AG04449 (cell line): ENCODE results near the gene VSIG2.
A peak's percentile ranks its signal among the peaks of the same experiment; 100 is the strongest.

Experiments used
- CTCF ChIA-PET: fragments of 350-600 bp; formaldehyde crosslinking; extraction: SDS; loops from one replicate; lab custom pipeline; 2021; ENCODE audit warnings: antibody characterized with exemption; lab: Yijun Ruan, JAX
- POLR2A ChIA-PET: fragments of 400-600, 350-600 bp; formaldehyde crosslinking; extraction: SDS; loops from one replicate; lab custom pipeline; 2020; ENCODE audit warnings: antibody characterized with exemption, inconsistent platforms; lab: Yijun Ruan, JAX
- DNase-seq: peaks from one replicate; pipeline ENCODE4 v3.0.0-alpha.2; 2010; ENCODE audit warnings: low read depth, low spot score
- H3K4me3 ChIP-seq: 2 replicates; pipeline ENCODE4 v1.5.1; 2011; ENCODE audit warnings: low read depth, mild to moderate bottlenecking, control low read depth, low read length
- CTCF ChIP-seq: IDR thresholded peaks from one replicate; pipeline ENCODE4 v1.5.1; 2011; ENCODE audit warnings: mild to moderate bottlenecking, moderate library complexity, low read length, control low read depth, inconsistent platforms; ENCODE audit not compliant: insufficient read depth; ENCODE audit errors: missing control alignments

VSIG2 gene

GRCh38 chr11:124724979-124725718 is 26.9 kb downstream of the VSIG2 start:
- TF ChIP-seq CTCF, result no peak
- H3K4me3 ChIP-seq, result no peak overlapping the region
- ChIA-PET POLR2A (no interaction called here), CTCF (interaction anchor here (1.0 to 2.2 kb wide), 6 partner anchors 9 to 56 kb away, joined by 3 to 5 read pairs (median 3); partner anchors contain the start of gene NRGN)
- no peak for DNase-seq

- no peak overlapping the region for H3K4me3 ChIP-seq
- TF ChIP-seq CTCF, result no peak
- POLR2A ChIA-PET, result no interaction called here
- CTCF ChIA-PET, result no interaction called here
- DNase-seq, result no peak
Measured at GRCh38 chr11:124722176-124722575, 29.9 kb downstream of the VSIG2 start.

GRCh38 chr11:124719534-124719933 is 32.5 kb downstream of the VSIG2 start:
- H3K4me3 ChIP-seq, result no peak overlapping the region
- ChIA-PET CTCF (interaction anchor here (1.1 to 1.4 kb wide), 2 partner anchors 44 to 117 kb away, joined by 3 read pairs; no protein-coding TSS in a partner anchor), POLR2A (no interaction called here)
- TF ChIP-seq CTCF, result no peak
- DNase-seq, result no peak

DNA sequence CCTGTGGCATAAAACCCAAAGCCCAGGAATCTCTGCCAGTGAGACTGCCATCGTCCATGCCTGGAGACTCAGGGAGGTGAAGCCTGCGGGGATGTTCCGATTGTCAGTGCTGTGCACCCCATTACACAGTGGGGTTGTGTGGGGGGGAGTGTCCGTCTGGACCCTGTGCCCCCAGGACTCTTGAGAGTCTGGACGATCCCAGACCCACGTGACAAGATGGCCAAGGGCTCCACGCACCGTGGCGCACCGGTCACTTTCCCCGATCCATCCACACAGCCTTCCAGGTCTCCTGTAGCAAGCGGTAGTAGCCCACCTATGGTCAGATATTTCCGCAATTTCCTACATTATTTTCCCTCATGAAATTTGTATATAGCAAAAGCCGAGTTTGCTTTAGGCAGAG is 33.3 kb downstream of the VSIG2 start:
- DNase-seq, result no peak
- CTCF ChIA-PET, result no interaction called here
- POLR2A ChIA-PET, result no interaction called here
- TF ChIP-seq CTCF, result no peak
- H3K4me3 ChIP-seq, result no peak overlapping the region

DNA sequence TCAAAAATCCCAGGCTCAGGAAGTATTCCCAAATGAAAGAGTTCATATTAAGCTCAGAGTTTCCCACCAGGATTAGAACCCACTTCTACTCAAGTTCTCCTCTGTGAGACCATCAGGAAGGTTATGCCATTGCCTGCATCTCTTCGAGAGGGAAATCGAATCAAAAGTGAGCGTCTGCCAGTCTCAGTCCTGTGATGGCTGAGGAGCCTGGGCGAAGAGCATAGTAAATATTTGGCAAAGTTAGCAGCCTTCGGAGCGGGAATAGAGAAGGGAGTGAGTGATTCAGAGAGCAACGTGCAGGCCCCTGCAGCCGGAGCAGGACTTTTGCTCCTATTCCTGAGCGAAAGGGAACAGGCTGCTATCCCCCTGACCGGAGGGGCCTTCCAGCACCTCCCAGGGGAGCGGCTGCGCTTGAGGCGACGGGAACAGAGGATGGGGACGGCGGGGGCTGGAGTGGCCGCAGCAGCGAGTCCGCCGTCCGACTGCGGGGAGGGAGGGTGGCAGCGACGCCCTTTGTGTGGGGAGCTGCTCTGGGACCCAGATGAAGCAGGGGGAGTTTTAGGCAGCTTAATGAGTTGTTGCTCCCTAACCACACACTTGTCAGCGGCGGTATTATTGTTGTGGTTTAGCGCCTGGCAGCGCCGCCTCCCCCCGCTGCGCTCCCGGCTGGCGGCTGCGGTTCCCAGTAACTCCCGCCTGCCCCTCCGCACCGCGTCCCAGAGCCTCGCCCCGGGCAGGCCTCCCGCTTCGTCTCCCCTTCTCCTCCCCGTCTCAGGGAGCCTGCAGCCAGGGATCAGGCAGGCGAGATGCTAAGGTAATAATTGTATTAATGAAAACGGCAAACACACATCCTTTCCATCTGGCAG is 34.0 kb downstream of the VSIG2 start:
- ChIA-PET CTCF (interaction anchor here (0.9 kb wide), 1 partner anchor 13 kb away, joined by 3 read pairs; no protein-coding TSS in a partner anchor), POLR2A (no interaction called here)
- H3K4me3 ChIP-seq, result peak overlapping the region; percentile 46
- no peak for TF ChIP-seq CTCF
- DNase-seq, result no peak

- POLR2A ChIA-PET, result no interaction called here
- CTCF ChIA-PET, result interaction anchor here (0.9 kb wide), 1 partner anchor 12 kb away, joined by 3 read pairs; no protein-coding TSS in a partner anchor
- no peak overlapping the region for H3K4me3 ChIP-seq
- TF ChIP-seq CTCF, result no peak
- no peak for DNase-seq
Measured at GRCh38 chr11:124717421-124717785, 34.7 kb downstream of the VSIG2 start.
